Neural cell (in vitro differentiated cells): ENCODE results near the gene SLC32A1. TPM values are rescaled to one million over a fixed set of nuclear protein-coding genes. Genes with fewer than 3 reads are reported as not detected.

ENCODE experiments used
- H2AFZ ChIP-seq: fragments of 200-600, 300-800 bp; sonication (generic), shearing (Covaris generic); 2 replicates; pipeline ENCODE4 v1.6.0; 2014; ENCODE audit warnings: low read depth, mild to moderate bottlenecking, antibody characterized with exemption, low read length, moderate library complexity
- H3F3A ChIP-seq: fragments of 200-600 bp; shearing (Covaris generic); 2 replicates; pipeline ENCODE4 v1.6.1; 2016; ENCODE audit warnings: mild to moderate bottlenecking, moderate library complexity, mixed read lengths, antibody characterized with exemption, low read length; ENCODE audit not compliant: insufficient read depth, poor library complexity, severe bottlenecking
- H3K27ac ChIP-seq: fragments of 200-600, 300-800 bp; sonication (generic), shearing (Covaris generic); 2 replicates; pipeline ENCODE4 v1.5.1; 2014; ENCODE audit warnings: mild to moderate bottlenecking, low read length, moderate library complexity
- H3K27me3 ChIP-seq: fragments of 300-800, 200-600 bp; sonication (generic), shearing (Covaris generic); 2 replicates; pipeline ENCODE4 v1.6.0; 2014; ENCODE audit warnings: mild to moderate bottlenecking, low read depth, low read length, moderate library complexity; ENCODE audit not compliant: insufficient read depth
- H3K36me3 ChIP-seq: fragments of 300-800, 200-600 bp; sonication (generic), shearing (Covaris generic); 2 replicates; pipeline ENCODE4 v1.5.1; 2014; ENCODE audit warnings: mild to moderate bottlenecking, antibody characterized with exemption, low read length, moderate library complexity; ENCODE audit not compliant: insufficient read depth
- H3K4me2 ChIP-seq: fragments of 300-800, 200-600 bp; sonication (generic), shearing (Covaris generic); 2 replicates; pipeline ENCODE4 v1.6.0; 2014; ENCODE audit warnings: mild to moderate bottlenecking, low read length
- H3K4me3 ChIP-seq: fragments of 300-800, 200-600 bp; sonication (generic), shearing (Covaris generic); 2 replicates; pipeline ENCODE4 v1.5.1; 2014; ENCODE audit warnings: mild to moderate bottlenecking, low read length, moderate library complexity
- H3K79me2 ChIP-seq: fragments of 200-600 bp; shearing (Covaris generic); replicated peaks from 2 replicates; pipeline ENCODE4 v1.6.0; 2014; ENCODE audit warnings: mild to moderate bottlenecking, low read length, moderate library complexity; ENCODE audit not compliant: insufficient read depth
- H3K9ac ChIP-seq: fragments of 300-800, 200-600 bp; sonication (generic), shearing (Covaris generic); 2 replicates; pipeline ENCODE4 v1.6.1; 2016; ENCODE audit warnings: mild to moderate bottlenecking, low read length, mixed read lengths
- H3K9me2 ChIP-seq: fragments of 200-600 bp; shearing (Covaris generic); 2 replicates; pipeline ENCODE4 v1.6.1; 2016; ENCODE audit warnings: mild to moderate bottlenecking, low read length, mixed read lengths; ENCODE audit not compliant: insufficient read depth
- H3K9me3 ChIP-seq: fragments of 200-600, 300-800 bp; sonication (generic), shearing (Covaris generic); 2 replicates; pipeline ENCODE4 v1.6.1; 2016; ENCODE audit warnings: mild to moderate bottlenecking, mixed run types, low read length, moderate library complexity, mixed read lengths
- H4K20me1 ChIP-seq: fragments of 200-600 bp; shearing (Covaris generic); 2 replicates; pipeline ENCODE4 v1.6.1; 2016; ENCODE audit warnings: mild to moderate bottlenecking, mixed run types; ENCODE audit not compliant: insufficient read depth
- CTCF ChIP-seq: fragments of 450-650 bp; IDR thresholded peaks from 2 replicates; pipeline ENCODE4 v1.5.1; 2014; ENCODE audit warnings: antibody characterized with exemption, mild to moderate bottlenecking, moderate library complexity; ENCODE audit not compliant: poor library complexity, severe bottlenecking
- EP300 ChIP-seq: fragments of 450-650 bp; conservative IDR thresholded peaks from 2 replicates; pipeline ENCODE4 v1.6.1; 2014; ENCODE audit warnings: antibody characterized with exemption, mild to moderate bottlenecking, moderate library complexity; ENCODE audit not compliant: poor library complexity, severe bottlenecking
- EZH2 ChIP-seq: fragments of 200-600, 300-800 bp; shearing (Covaris generic), sonication (generic); IDR thresholded peaks from 2 replicates; pipeline ENCODE4 v1.6.1; 2014; ENCODE audit warnings: antibody characterized with exemption, low read length, borderline replicate concordance, mild to moderate bottlenecking; ENCODE audit not compliant: insufficient read depth, poor library complexity, severe bottlenecking
- MXI1 ChIP-seq: fragments of 450-650 bp; conservative IDR thresholded peaks from 2 replicates; pipeline ENCODE4 v1.6.1; 2014; ENCODE audit warnings: antibody characterized with exemption, mild to moderate bottlenecking; ENCODE audit not compliant: poor library complexity, severe bottlenecking
- POLR2AphosphoS5 ChIP-seq: IDR thresholded peaks from 2 replicates; pipeline ENCODE4 v1.6.1; 2012
- RAD21 ChIP-seq: fragments of 450-650 bp; conservative IDR thresholded peaks from 2 replicates; pipeline ENCODE4 v1.6.1; 2014; ENCODE audit warnings: antibody characterized with exemption, mild to moderate bottlenecking, moderate library complexity
- SMC3 ChIP-seq: fragments of 450-650 bp; conservative IDR thresholded peaks from 2 replicates; pipeline ENCODE4 v1.6.1; 2014; ENCODE audit warnings: antibody characterized with exemption, mild to moderate bottlenecking, moderate library complexity; ENCODE audit not compliant: poor library complexity
- TAF1 ChIP-seq: IDR thresholded peaks from 2 replicates; pipeline ENCODE4 v1.6.1; 2012; ENCODE audit warnings: low read depth
- polyA plus RNA-seq: library from polyadenylated mRNA; depleted of rRNA; stranded (reverse); fragments of >200 nt; gene quantifications from 2 replicates; pipeline ENCODE4 v1.2.3, GENCODE V29; 2014
- TF ChIP-seq, protein P1 (sequence below): IDR thresholded peaks from 2 replicates; pipeline ENCODE4 v1.6.1; 2012; ENCODE audit warnings: borderline replicate concordance

SLC32A1 gene
- polyA plus RNA-seq, 1 donor from 2014 or later = 36.2 TPM

- Histone ChIP-seq H3K27ac (no peak overlapping the region), H3K4me3 (no peak overlapping the region), H2AFZ (no peak overlapping the region), H4K20me1 (no peaks in the 10 kb centered on the region), H3K79me2 (no peaks in the 10 kb centered on the region), H3K4me2 (no peak overlapping the region), H3K36me3 (peaks cover 10% of the 10 kb centered on the region), H3F3A (no peaks in the 10 kb centered on the region), H3K9ac (no peak overlapping the region), H3K9me2 (no peaks in the 10 kb centered on the region), H3K9me3 (no peaks in the 10 kb centered on the region), H3K27me3 (no peaks in the 10 kb centered on the region)
- TF ChIP-seq RAD21 (no peak), EP300 (no peak), MXI1 (no peak), CTCF (no peak), EZH2 (no peak)
These were observed 36.7 kb downstream of the SLC32A1 start for GRCh38 chr20:38760978-38761377.

- Histone ChIP-seq H3K79me2 (no peaks in the 10 kb centered on the region), H4K20me1 (no peaks in the 10 kb centered on the region), H3K27me3 (no peaks in the 10 kb centered on the region), H3K9ac (no peak overlapping the region), H3K36me3 (peaks cover 3% of the 10 kb centered on the region), H2AFZ (no peak overlapping the region), H3K9me3 (no peaks in the 10 kb centered on the region), H3F3A (no peaks in the 10 kb centered on the region), H3K4me3 (no peak overlapping the region), H3K27ac (no peak overlapping the region), H3K9me2 (no peaks in the 10 kb centered on the region), H3K4me2 (no peak overlapping the region)
- TF ChIP-seq EZH2 = no peak
- TF ChIP-seq RAD21 = no peak
- TF ChIP-seq EP300 = no peak
These were observed 37.9 kb downstream of the SLC32A1 start for GRCh38 chr20:38762174-38762573.

DNA sequence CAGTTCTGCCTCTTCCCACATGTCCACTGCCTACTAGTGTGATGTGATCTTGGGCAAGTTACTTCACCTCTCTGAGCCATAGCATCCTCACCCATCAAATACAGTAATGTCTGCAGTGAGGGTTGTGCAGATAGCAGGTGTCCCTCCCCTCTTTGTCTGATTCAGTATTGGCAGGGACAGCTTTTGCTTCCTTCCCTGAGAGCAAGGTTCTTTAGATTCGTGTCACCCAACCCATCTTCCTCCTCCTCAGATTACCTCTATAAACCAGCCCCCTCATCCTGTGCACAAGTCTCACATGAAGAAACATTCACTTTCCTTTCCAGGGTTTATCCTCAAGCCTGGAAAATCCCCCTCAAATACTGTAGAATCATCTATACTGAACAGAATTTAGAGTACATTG lies 39.3 kb downstream of the SLC32A1 start:
- TF ChIP-seq POLR2AphosphoS5 (no peak), TAF1 (no peak), EZH2 (no peak), CTCF (no peak), SMC3 (no peak), RAD21 (no peak), EP300 (no peak), MXI1 (no peak)
- TF ChIP-seq, protein P1, sequence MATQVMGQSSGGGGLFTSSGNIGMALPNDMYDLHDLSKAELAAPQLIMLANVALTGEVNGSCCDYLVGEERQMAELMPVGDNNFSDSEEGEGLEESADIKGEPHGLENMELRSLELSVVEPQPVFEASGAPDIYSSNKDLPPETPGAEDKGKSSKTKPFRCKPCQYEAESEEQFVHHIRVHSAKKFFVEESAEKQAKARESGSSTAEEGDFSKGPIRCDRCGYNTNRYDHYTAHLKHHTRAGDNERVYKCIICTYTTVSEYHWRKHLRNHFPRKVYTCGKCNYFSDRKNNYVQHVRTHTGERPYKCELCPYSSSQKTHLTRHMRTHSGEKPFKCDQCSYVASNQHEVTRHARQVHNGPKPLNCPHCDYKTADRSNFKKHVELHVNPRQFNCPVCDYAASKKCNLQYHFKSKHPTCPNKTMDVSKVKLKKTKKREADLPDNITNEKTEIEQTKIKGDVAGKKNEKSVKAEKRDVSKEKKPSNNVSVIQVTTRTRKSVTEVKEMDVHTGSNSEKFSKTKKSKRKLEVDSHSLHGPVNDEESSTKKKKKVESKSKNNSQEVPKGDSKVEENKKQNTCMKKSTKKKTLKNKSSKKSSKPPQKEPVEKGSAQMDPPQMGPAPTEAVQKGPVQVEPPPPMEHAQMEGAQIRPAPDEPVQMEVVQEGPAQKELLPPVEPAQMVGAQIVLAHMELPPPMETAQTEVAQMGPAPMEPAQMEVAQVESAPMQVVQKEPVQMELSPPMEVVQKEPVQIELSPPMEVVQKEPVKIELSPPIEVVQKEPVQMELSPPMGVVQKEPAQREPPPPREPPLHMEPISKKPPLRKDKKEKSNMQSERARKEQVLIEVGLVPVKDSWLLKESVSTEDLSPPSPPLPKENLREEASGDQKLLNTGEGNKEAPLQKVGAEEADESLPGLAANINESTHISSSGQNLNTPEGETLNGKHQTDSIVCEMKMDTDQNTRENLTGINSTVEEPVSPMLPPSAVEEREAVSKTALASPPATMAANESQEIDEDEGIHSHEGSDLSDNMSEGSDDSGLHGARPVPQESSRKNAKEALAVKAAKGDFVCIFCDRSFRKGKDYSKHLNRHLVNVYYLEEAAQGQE = no peak
- Histone ChIP-seq H3K9ac (no peak overlapping the region), H3K9me2 (no peaks in the 10 kb centered on the region), H3K27me3 (no peaks in the 10 kb centered on the region), H2AFZ (no peak overlapping the region), H3K36me3 (no peaks in the 10 kb centered on the region), H3K9me3 (no peaks in the 10 kb centered on the region), H3K79me2 (no peaks in the 10 kb centered on the region), H4K20me1 (no peaks in the 10 kb centered on the region), H3K27ac (no peak overlapping the region), H3K4me3 (no peak overlapping the region), H3K4me2 (no peak overlapping the region), H3F3A (no peaks in the 10 kb centered on the region)
